ENCODE data around the gene EIF3L. TPM values are rescaled to one million over a fixed set of nuclear protein-coding genes. Genes with fewer than 3 reads are reported as not detected.

The EIF3L gene
- total RNA-seq, 1 experiment from 2014 or later, result 582 TPM

GRCh38 chr22:37802310-37803194 lies 46.7 kb upstream of the EIF3L start:
- Histone ChIP-seq H3K27ac (no peak overlapping the region), H3K27me3 (ENCODE audit: insufficient read depth, low read depth) (no peaks in the 10 kb centered on the region), H3F3A (ENCODE audit: insufficient read depth, low read depth) (peaks cover 43% of the 10 kb centered on the region; the same call in 1 of the 2 replicates), H3K4me3 (peak overlapping the region; percentile 99), H2AFZ (peak overlapping the region; percentile 94), H3K36me3 (ENCODE audit: low read depth) (no peaks in the 10 kb centered on the region), H3K79me2 (ENCODE audit: low read depth) (peaks cover 23% of the 10 kb centered on the region), H3K4me2 (peak overlapping the region; percentile 95), H4K20me1 (ENCODE audit: insufficient read depth) (peaks cover 16% of the 10 kb centered on the region), H3K9me2 (ENCODE audit: insufficient read depth) (no peaks in the 10 kb centered on the region), H3K4me1 (replicated peaks; ENCODE audit: insufficient read depth) (peaks cover 13% of the 10 kb centered on the region), H3K9me3 (ENCODE audit: insufficient read depth, low read depth) (no peaks in the 10 kb centered on the region)
- CTCF ChIA-PET, result interaction anchor here (0.6 kb wide), 2 partner anchors 27 to 184 kb away, joined by 3 read pairs; no protein-coding TSS in a partner anchor
- no TSS peak for BruUV-seq (replicated peaks)
- POLR2A ChIA-PET (ENCODE audit: unreplicated experiment), result interaction anchor here (0.7 to 0.9 kb wide), 2 partner anchors 41 to 50 kb away, joined by 5 to 8 read pairs; partner anchors contain the start of gene ANKRD54
- intact Hi-C loops (cut with micrococcal nuclease; ENCODE audit: unreplicated experiment), result loop anchor here (1.0 kb wide), 1 partner anchor 50 kb away; no protein-coding TSS in a partner anchor
- TF ChIP-seq, protein P1, sequence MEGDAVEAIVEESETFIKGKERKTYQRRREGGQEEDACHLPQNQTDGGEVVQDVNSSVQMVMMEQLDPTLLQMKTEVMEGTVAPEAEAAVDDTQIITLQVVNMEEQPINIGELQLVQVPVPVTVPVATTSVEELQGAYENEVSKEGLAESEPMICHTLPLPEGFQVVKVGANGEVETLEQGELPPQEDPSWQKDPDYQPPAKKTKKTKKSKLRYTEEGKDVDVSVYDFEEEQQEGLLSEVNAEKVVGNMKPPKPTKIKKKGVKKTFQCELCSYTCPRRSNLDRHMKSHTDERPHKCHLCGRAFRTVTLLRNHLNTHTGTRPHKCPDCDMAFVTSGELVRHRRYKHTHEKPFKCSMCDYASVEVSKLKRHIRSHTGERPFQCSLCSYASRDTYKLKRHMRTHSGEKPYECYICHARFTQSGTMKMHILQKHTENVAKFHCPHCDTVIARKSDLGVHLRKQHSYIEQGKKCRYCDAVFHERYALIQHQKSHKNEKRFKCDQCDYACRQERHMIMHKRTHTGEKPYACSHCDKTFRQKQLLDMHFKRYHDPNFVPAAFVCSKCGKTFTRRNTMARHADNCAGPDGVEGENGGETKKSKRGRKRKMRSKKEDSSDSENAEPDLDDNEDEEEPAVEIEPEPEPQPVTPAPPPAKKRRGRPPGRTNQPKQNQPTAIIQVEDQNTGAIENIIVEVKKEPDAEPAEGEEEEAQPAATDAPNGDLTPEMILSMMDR (conservative IDR thresholded peaks at IDR 0.05), result 0 out of 2 replicates have a peak, but pooled peaks have one; percentile 20
- no peak for TF ChIP-seq EZH2 (IDR thresholded peaks at IDR 0.05; ENCODE audit: low read depth)
- peak; percentile 51 to 52 for DNase-seq

DNA sequence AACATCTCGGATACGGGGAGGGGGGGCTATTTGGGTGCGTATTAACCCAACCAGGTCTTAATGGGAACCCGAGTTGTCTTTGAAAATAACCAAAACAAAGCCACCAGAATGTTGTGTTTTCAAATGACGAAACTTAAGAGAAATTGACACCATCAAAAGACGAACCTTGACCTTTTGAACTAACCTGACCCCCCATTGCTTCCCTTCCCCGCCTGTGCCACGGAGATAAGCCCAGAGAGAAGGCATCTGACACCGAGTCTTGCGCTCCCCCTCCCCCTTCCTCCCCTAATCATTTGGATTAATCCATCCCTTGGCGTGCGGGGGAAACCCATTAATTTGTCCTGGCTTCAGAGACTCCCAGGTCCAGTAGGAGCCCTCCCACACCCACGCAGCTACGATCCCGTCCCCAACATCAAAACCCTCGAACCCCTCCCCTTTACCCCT lies 46.0 kb upstream of the EIF3L start:
- BruUV-seq (replicated peaks), result no TSS peak
- Histone ChIP-seq H3K9me2 (ENCODE audit: insufficient read depth) (no peaks in the 10 kb centered on the region), H3K36me3 (ENCODE audit: low read depth) (no peaks in the 10 kb centered on the region), H4K20me1 (ENCODE audit: insufficient read depth) (peaks cover 16% of the 10 kb centered on the region), H3K4me2 (peak overlapping the region; percentile 95), H3K4me3 (peak overlapping the region; percentile 99), H3F3A (ENCODE audit: insufficient read depth, low read depth) (peaks cover 43% of the 10 kb centered on the region; the same call in 1 of the 2 replicates), H3K27me3 (ENCODE audit: insufficient read depth, low read depth) (no peaks in the 10 kb centered on the region), H2AFZ (no peak overlapping the region), H3K4me1 (replicated peaks; ENCODE audit: insufficient read depth) (peaks cover 14% of the 10 kb centered on the region), H3K27ac (no peak overlapping the region), H3K9me3 (ENCODE audit: insufficient read depth, low read depth) (no peaks in the 10 kb centered on the region), H3K79me2 (ENCODE audit: low read depth) (peaks cover 23% of the 10 kb centered on the region)
- TF ChIP-seq EZH2 (IDR thresholded peaks at IDR 0.05; ENCODE audit: low read depth), result no peak
- TF ChIP-seq, protein P1 (conservative IDR thresholded peaks at IDR 0.05), result no peak
- no peak for DNase-seq
- ChIA-PET CTCF (interaction anchor here (0.6 kb wide), 2 partner anchors 27 to 185 kb away, joined by 3 read pairs; no protein-coding TSS in a partner anchor), POLR2A (ENCODE audit: unreplicated experiment) (no interaction called here)
- intact Hi-C loops (cut with micrococcal nuclease; ENCODE audit: unreplicated experiment), result loop anchor here (1.0 kb wide), 1 partner anchor 51 kb away; no protein-coding TSS in a partner anchor

GRCh38 chr22:37803639-37804351 lies 45.4 kb upstream of the EIF3L start:
- no TSS peak for BruUV-seq (replicated peaks)
- peaks cover 29% of the 10 kb centered on the region for H3K79me2 ChIP-seq (ENCODE audit: low read depth)
- peaks cover 16% of the 10 kb centered on the region for H4K20me1 ChIP-seq (ENCODE audit: insufficient read depth)
- H3K9me2 ChIP-seq (ENCODE audit: insufficient read depth), result no peaks in the 10 kb centered on the region
- peak overlapping the region; percentile 100 for H3K4me3 ChIP-seq
- no peak for TF ChIP-seq EZH2 (IDR thresholded peaks at IDR 0.05; ENCODE audit: low read depth)
- TF ChIP-seq, protein P1 (conservative IDR thresholded peaks at IDR 0.05), result no peak
- ChIA-PET POLR2A (ENCODE audit: unreplicated experiment) (no interaction called here), CTCF (no interaction called here)
- H3K9me3 ChIP-seq (ENCODE audit: insufficient read depth, low read depth), result no peaks in the 10 kb centered on the region
- peak overlapping the region; percentile 46 for H2AFZ ChIP-seq
- H3K27me3 ChIP-seq (ENCODE audit: insufficient read depth, low read depth), result no peaks in the 10 kb centered on the region
- peaks cover 18% of the 10 kb centered on the region for H3K4me1 ChIP-seq (replicated peaks; ENCODE audit: insufficient read depth)
- H3K36me3 ChIP-seq (ENCODE audit: low read depth), result no peaks in the 10 kb centered on the region
- peak overlapping the region; percentile 95 for H3K4me2 ChIP-seq
- no peak overlapping the region for H3K27ac ChIP-seq
- intact Hi-C loops (cut with micrococcal nuclease; ENCODE audit: unreplicated experiment), result loop anchor here (1.0 to 2.0 kb wide), 3 partner anchors 19 to 117 kb away; partner anchors contain the start of gene NOL12
- DNase-seq, result no peak
- peaks cover 45% of the 10 kb centered on the region; the same call in 1 of the 2 replicates for H3F3A ChIP-seq (ENCODE audit: insufficient read depth, low read depth)

Measured in PC-9 (cell line).